ENCODE results near the gene FOXO3. TPM values are rescaled to one million over a fixed set of nuclear protein-coding genes. Genes with fewer than 3 reads are reported as not detected.

The FOXO3 gene
- total RNA-seq, 2 experiments from 2014 or later = 19.1 to 19.3 TPM

DNA sequence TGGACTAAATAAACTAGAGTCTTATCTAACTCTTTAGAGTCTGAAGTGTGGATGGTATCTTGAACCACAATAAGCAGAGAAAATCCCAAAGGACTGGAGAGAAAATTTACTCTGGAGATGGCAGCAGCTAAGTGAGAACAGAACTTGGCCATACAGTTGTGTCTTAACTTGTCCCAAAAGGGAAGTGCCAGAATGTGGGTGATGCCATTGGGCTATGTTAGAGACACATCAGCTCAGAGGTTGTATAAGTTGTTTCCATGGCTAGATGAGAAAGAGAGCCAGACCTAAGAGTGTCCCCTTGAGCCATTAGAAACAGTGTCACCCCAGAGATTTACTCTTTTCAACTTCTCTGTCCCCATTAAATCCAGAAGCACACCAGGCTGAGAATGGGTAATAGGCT lies 36.2 kb downstream of the FOXO3 start:
- no peak overlapping the region for H3K4me3 Mint-ChIP-seq
- no peaks in the 10 kb centered on the region for H3K9me3 Mint-ChIP-seq
- ChIA-PET POLR2A (interaction anchor here (1.1 to 2.6 kb wide), 4 partner anchors 8 to 37 kb away, joined by 4 to 14 read pairs (median 6); partner anchors contain the start of gene FOXO3), CTCF (interaction anchor here (1.3 kb wide), 1 partner anchor 9 kb away, joined by 4 read pairs; no protein-coding TSS in a partner anchor)
- H3K27me3 Mint-ChIP-seq = no peaks in the 10 kb centered on the region
- H3K36me3 Mint-ChIP-seq (ENCODE audit: low read depth) = peaks cover 8% of the 10 kb centered on the region
- peaks cover 44% of the 10 kb centered on the region for H3K4me1 Mint-ChIP-seq
- no peak overlapping the region for H3K27ac Mint-ChIP-seq
- no peak for DNase-seq

DNA sequence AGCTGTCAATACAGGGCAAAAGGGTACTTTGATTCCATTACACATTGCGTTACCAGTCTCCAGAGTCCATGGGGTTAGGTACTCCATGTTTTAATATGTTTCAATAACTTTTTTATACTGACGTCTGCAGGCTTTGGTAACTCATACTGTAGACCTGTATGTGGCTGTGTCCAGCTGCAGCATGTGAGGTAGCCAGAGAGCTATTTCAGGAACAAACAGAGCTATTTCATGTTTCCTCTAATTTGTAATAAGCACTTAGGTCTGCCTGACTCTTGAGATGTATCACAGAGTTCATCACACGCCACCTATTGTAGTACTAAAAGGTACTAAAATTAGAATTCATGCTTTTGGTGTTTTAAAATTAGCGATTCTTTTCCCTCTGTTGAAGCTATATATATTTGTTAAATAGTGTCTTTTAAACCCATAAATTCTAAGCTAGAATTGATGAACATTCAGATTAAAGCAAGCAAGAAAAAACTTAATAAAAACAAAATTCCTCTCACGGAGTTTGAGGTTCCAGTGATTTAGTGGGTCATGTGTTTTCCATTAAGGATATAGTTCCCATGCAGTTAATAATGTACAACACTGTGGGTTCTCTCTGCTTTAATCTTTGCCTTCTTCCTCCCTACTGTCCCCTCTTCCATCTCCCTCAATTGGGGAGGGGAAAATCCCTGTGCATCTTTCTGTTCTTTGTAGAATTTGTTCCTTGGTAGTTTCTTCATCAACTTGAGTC lies 37.0 kb downstream of the FOXO3 start:
- H3K4me1 Mint-ChIP-seq = peaks cover 36% of the 10 kb centered on the region
- no peaks in the 10 kb centered on the region for H3K9me3 Mint-ChIP-seq
- DNase-seq = no peak
- H3K27me3 Mint-ChIP-seq = no peaks in the 10 kb centered on the region
- ChIA-PET POLR2A (interaction anchor here (1.1 to 2.6 kb wide), 5 partner anchors 9 to 38 kb away, joined by 4 to 14 read pairs (median 5); partner anchors contain the start of gene FOXO3), CTCF (interaction anchor here (0.9 to 1.3 kb wide), 2 partner anchors 9 to 22 kb away, joined by 3 to 4 read pairs; no protein-coding TSS in a partner anchor)
- peaks cover 7% of the 10 kb centered on the region for H3K36me3 Mint-ChIP-seq (ENCODE audit: low read depth)
- H3K4me3 Mint-ChIP-seq = no peak overlapping the region
- peak overlapping the region; percentile 44 for H3K27ac Mint-ChIP-seq

DNA sequence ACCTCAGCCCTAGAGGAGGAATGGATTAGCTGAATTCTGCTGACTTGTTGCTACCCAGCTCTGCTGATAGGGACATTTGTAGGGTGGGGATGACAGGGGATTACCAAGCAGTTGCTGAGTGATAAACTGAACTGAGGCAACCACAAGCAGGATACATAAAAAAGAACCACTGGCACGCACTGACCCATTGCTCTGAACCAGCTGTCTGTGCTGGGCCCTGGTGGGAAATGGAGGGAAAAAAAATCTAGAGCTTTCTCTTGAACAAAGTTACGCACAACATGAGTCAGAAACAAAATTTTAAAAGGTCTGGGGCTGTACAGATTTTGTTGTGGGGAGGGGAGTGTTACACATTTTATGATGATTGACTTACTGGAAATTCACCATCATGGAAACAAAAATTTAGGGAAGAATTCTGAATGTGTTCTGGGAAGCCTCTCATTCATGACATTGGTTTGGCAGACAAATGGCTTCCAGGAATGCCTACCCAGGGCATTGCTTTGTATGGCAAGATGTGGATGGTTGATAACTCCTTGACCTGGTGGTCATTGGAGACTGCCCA lies 37.7 kb downstream of the FOXO3 start:
- no peaks in the 10 kb centered on the region for H3K9me3 Mint-ChIP-seq
- H3K4me1 Mint-ChIP-seq = peaks cover 31% of the 10 kb centered on the region
- H3K36me3 Mint-ChIP-seq (ENCODE audit: low read depth) = peaks cover 2% of the 10 kb centered on the region
- H3K4me3 Mint-ChIP-seq = no peak overlapping the region
- H3K27me3 Mint-ChIP-seq = no peaks in the 10 kb centered on the region
- ChIA-PET POLR2A (interaction anchor here (1.1 to 2.6 kb wide), 4 partner anchors 11 to 39 kb away, joined by 4 to 14 read pairs (median 6); partner anchors contain the start of gene FOXO3), CTCF (interaction anchor here (0.9 kb wide), 1 partner anchor 22 kb away, joined by 3 read pairs; no protein-coding TSS in a partner anchor)
- peak; percentile 31 for DNase-seq
- H3K27ac Mint-ChIP-seq = peak overlapping the region; percentile 44

DNA sequence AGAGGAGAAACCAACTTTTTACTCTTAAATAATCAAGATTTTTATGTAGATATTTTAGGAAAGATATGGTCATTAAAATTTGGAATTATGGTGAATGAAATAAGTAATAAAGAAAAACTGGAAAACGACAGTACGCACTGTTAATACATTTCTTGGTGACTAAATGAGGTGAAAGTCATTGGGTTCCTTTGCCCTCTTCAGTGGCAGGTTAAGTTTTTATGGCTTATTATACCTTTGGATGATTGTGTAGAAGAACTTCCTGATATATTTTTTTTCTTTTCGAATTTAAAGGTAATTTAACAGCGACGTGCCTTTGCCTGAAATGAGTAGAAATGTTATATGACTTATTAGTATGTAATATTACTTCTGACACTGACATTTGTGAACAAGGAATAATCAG lies 43.4 kb downstream of the FOXO3 start:
- DNase-seq = no peak
- Mint-ChIP-seq H3K27ac (no peak overlapping the region), H3K9me3 (no peaks in the 10 kb centered on the region), H3K36me3 (ENCODE audit: low read depth) (no peaks in the 10 kb centered on the region), H3K4me1 (peaks cover 4% of the 10 kb centered on the region), H3K4me3 (no peak overlapping the region), H3K27me3 (no peaks in the 10 kb centered on the region)
- POLR2A ChIA-PET = no interaction called here
- CTCF ChIA-PET = no interaction called here

DNA sequence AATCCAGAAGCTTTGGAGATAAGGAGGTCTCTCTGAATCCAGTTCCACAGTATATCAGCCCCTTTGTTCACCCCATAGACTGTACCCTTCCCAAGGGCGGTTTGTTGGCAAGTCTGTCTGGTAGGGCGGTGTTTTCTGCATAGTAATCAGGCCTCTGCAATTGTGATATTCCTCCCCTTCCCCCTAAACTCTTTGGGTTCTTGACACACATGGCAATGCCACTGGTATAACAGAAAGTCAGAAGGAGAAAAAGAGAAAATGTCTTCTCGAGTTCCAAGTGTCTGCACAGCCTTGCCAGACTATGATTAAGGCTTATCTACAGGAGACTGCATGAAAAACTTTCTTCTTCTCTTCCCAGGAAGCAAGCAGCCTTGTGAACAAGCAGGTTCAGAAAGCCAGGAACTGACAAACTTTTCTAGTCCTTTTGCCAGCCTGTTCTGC lies 45.6 kb downstream of the FOXO3 start:
- Mint-ChIP-seq H3K27ac (no peak overlapping the region), H3K4me1 (no peaks in the 10 kb centered on the region), H3K9me3 (no peaks in the 10 kb centered on the region), H3K36me3 (ENCODE audit: low read depth) (no peaks in the 10 kb centered on the region), H3K4me3 (no peak overlapping the region), H3K27me3 (no peaks in the 10 kb centered on the region)
- ChIA-PET CTCF (no interaction called here), POLR2A (no interaction called here)
- DNase-seq = no peak

DNA sequence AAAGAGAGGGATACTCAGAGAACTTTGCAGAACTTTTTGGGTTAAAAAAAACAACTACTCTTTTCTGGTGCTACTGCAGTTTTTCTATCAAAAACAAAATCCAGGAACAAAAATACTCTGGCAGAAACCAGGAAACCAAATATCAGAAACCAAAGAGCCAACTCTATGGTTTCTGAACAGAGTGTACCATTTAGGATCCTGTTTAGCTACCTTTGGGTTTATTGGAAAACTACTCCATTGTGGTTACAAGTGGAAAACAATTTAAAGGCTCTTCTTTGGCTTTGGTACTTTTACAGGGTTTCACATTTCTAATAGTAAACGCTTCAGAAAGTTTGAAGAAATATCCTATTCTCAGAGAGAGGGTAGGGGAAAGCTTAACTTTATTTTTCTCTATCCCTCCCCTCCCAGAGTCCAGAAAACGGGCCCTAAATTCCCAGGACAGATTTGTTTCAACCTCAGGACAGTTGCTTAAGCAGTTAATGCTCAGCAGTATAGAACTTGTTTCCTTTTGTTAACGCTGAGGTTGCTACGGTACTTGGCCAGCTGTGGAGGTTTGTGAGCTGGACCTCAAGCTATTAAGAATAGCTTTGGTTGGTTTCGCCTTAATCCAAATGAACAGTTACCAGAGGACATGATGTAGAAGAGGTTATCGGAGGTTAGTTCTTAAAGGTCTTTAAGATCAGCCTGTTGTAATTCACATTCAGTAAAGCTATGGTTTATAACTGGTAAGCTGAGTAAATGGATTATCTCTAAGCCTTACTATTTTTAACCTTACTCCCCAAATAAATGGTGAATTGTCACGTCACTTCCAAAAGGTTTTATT lies 47.9 kb downstream of the FOXO3 start:
- Mint-ChIP-seq H3K36me3 (ENCODE audit: low read depth) (peaks cover 3% of the 10 kb centered on the region), H3K27me3 (no peaks in the 10 kb centered on the region), H3K4me1 (no peaks in the 10 kb centered on the region), H3K4me3 (no peak overlapping the region), H3K27ac (no peak overlapping the region), H3K9me3 (peaks cover 2% of the 10 kb centered on the region)
- DNase-seq = no peak
- ChIA-PET CTCF (interaction anchor here (1.7 kb wide), 1 partner anchor 67 kb away, joined by 3 read pairs; no protein-coding TSS in a partner anchor), POLR2A (interaction anchor here (1.6 kb wide), 1 partner anchor 11 kb away, joined by 4 read pairs; no protein-coding TSS in a partner anchor)

DNA sequence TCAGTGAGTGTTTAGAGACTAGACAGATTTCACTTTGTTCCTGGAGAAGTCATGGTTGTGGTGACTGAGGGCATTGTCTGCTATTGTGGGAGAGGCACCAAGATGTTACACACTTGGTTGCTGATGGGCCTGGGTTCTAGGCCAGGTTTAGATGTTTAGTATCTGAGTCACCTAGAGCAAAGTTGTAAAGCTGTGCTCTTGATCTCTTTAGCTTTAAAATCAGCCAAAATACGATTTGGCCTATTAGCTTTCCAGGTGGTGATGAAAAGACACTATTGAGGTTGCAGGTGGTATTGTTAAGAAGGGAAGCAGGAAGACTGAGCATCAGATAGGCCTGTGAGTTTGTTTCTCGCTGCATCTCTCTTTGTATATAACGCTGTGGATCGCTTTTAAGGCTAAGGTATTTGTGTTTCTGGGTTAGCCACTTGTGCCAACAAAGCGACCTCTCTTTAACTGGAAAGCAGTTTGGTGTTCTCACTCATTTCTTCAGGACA lies 48.6 kb downstream of the FOXO3 start:
- H3K4me3 Mint-ChIP-seq = no peak overlapping the region
- no peak for DNase-seq
- peaks cover 2% of the 10 kb centered on the region for H3K9me3 Mint-ChIP-seq
- H3K36me3 Mint-ChIP-seq (ENCODE audit: low read depth) = peaks cover 3% of the 10 kb centered on the region
- ChIA-PET CTCF (interaction anchor here (1.7 kb wide), 1 partner anchor 67 kb away, joined by 3 read pairs; no protein-coding TSS in a partner anchor), POLR2A (interaction anchor here (1.6 kb wide), 1 partner anchor 11 kb away, joined by 4 read pairs; no protein-coding TSS in a partner anchor)
- H3K27ac Mint-ChIP-seq = no peak overlapping the region
- H3K27me3 Mint-ChIP-seq = no peaks in the 10 kb centered on the region
- H3K4me1 Mint-ChIP-seq = no peaks in the 10 kb centered on the region

DNA sequence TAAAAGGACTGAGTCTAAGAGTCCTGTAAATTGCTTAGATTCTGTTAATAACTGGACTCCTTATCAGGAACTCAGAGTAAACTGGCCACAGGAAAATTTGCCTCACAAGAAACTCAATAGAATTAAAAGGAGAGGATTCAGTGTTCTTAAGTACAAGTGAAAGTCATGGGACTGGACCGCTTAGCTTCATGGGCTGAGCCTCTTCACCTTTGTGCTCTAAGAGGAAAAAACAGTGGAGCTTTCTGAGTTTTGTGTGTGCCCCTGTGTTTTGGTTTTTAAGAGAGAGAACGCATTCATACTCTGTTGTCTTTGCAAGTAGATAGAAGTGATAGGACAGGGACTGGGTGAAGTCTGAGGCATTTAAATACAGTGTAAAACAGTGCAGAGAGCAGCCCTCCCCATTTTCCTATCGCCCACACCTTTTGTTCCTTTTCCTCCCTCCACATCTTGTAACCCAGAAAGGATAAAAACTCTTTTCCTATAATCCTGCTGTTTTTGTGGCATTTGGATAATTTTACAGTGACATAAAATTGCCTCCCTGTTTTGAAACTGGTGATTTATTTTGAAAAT lies 49.6 kb downstream of the FOXO3 start:
- Mint-ChIP-seq H3K9me3 (peaks cover 2% of the 10 kb centered on the region), H3K4me1 (no peaks in the 10 kb centered on the region), H3K36me3 (ENCODE audit: low read depth) (peaks cover 3% of the 10 kb centered on the region), H3K27me3 (no peaks in the 10 kb centered on the region), H3K4me3 (no peak overlapping the region), H3K27ac (no peak overlapping the region)
- ChIA-PET POLR2A (no interaction called here), CTCF (no interaction called here)
- DNase-seq = no peak

DNA sequence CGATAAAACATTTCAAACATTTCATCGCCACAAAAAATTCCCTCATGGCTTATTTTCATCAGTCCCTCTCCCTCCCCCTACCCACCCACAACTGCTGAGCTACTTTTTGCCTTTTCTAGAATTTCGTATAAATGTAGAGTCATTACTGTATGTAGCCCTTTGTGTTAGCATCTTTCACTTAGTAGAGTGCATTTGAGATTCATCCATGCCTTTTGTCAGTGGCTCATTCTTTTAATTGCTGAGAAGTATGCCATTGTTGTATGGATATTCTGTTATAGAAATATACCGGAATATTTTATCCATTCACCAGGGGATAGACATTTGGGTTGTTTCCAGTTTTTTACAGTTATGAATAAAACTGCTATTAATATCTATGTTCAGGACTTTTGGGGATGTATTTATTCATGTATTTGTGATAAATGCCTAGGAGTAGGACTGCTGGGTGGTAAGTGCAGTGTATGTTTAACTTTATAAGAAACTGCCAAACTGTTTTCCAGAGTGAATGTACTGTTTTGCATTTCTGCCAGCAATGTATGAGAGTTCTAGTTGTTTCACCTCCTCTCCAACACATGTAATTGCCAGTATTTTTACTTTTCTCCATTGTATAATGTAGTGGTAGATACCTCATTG lies 50.4 kb downstream of the FOXO3 start:
- ChIA-PET POLR2A (interaction anchor here (1.2 kb wide), 1 partner anchor 43 kb away, joined by 3 read pairs; no protein-coding TSS in a partner anchor), CTCF (no interaction called here)
- DNase-seq = no peak
- H3K36me3 Mint-ChIP-seq (ENCODE audit: low read depth) = peaks cover 3% of the 10 kb centered on the region
- H3K4me3 Mint-ChIP-seq = no peak overlapping the region
- H3K27ac Mint-ChIP-seq = no peak overlapping the region
- no peaks in the 10 kb centered on the region for H3K27me3 Mint-ChIP-seq
- peaks cover 2% of the 10 kb centered on the region for H3K9me3 Mint-ChIP-seq
- H3K4me1 Mint-ChIP-seq = no peaks in the 10 kb centered on the region

DNA sequence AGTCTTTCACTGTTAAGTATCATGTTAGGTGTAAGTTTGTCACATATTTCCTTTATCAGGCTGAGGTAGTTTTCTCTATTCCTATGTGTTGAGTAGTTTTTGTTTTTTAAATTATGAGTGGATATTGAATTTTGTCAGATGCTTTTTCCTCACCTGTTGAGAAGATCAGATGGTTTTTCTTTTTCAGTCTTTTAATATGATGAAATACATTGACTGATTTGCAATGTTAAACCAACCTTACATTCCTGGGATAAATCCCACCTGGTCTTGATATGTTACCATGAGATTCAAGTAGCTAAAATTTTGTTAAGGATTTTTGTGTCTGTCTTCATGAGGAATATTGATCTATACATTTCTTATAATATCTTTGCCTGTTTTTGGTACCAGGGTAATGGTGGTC lies 52.1 kb downstream of the FOXO3 start:
- no peak for DNase-seq
- H3K27me3 Mint-ChIP-seq = no peaks in the 10 kb centered on the region
- H3K27ac Mint-ChIP-seq = no peak overlapping the region
- H3K9me3 Mint-ChIP-seq = peaks cover 2% of the 10 kb centered on the region
- ChIA-PET POLR2A (no interaction called here), CTCF (no interaction called here)
- no peaks in the 10 kb centered on the region for H3K4me1 Mint-ChIP-seq
- H3K36me3 Mint-ChIP-seq (ENCODE audit: low read depth) = peaks cover 3% of the 10 kb centered on the region
- no peak overlapping the region for H3K4me3 Mint-ChIP-seq

DNA sequence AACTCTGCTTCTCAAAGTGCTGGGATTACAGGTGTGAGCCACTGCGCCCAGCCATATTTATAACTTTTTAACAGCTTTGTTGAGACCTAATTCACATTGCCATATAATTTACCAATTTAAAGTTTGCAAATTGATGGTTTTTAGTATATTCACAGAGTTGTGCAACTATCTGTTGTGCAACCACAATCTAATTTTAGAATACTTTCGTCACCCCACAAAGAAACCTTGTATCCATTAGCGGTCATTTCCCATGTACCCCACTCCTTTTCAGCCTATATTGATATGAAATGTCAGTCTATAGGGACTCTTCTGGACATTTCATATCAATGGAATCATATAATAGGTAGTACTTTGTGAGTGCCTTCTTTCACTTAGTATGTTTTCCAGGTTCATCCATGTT lies 55.8 kb downstream of the FOXO3 start:
- no peaks in the 10 kb centered on the region for H3K27me3 Mint-ChIP-seq
- peaks cover 2% of the 10 kb centered on the region for H3K9me3 Mint-ChIP-seq
- DNase-seq = no peak
- ChIA-PET CTCF (no interaction called here), POLR2A (no interaction called here)
- H3K4me3 Mint-ChIP-seq = no peak overlapping the region
- peaks cover 6% of the 10 kb centered on the region for H3K36me3 Mint-ChIP-seq (ENCODE audit: low read depth)
- H3K27ac Mint-ChIP-seq = no peak overlapping the region
- peaks cover 16% of the 10 kb centered on the region for H3K4me1 Mint-ChIP-seq

DNA sequence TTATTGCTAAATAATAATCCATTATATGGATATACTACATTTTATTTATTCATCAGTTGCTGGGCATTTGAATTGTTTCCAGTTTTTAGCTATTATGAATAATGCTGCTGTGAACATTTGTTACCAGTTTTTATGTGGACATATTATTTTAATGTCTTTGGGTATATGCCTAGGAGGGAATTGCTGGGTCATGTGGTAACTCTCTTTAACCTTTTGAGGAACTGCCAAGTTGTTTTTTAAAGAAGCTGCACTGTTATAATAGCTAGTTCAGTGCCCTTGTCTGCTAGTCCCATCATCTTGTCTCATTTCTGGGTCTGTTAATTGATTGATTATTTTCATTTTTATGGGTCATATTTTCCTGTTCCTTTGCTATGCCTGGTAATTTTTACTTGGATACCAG lies 56.3 kb downstream of the FOXO3 start:
- DNase-seq = no peak
- Mint-ChIP-seq H3K4me3 (no peak overlapping the region), H3K27ac (no peak overlapping the region), H3K27me3 (no peaks in the 10 kb centered on the region), H3K36me3 (ENCODE audit: low read depth) (peaks cover 8% of the 10 kb centered on the region), H3K4me1 (peaks cover 19% of the 10 kb centered on the region), H3K9me3 (peaks cover 2% of the 10 kb centered on the region)
- ChIA-PET CTCF (no interaction called here), POLR2A (no interaction called here)

Data from activated CD4-positive, alpha-beta memory T cell treated with anti-CD3 and anti-CD28 coated beads, Interleukin-2, amount 10 ng/mL, durations not matched to agents 7 days and 5 days (primary cell).